ENCODE data around the gene KLHL18.

GRCh38 chr3:47273564-47273963 is 9.2 kb upstream of the KLHL18 start:
- TF ChIP-seq RCOR1 (IDR thresholded peaks at IDR 0.05; ENCODE audit: low read depth, low read length) (no peak), CTCF (IDR thresholded peaks at IDR 0.05) (no peak), EP300 (IDR thresholded peaks at IDR 0.05) (no peak), USF2 (IDR thresholded peaks at IDR 0.05) (no peak), POLR2A (IDR thresholded peaks at IDR 0.05; ENCODE audit: low read length) (no peak)

Measured in A549 (cell line).